Muscle layer of colon (tissue), 2 donors: ENCODE results near the gene MYO6.

Source experiments
- H3K27ac ChIP-seq: one replicate; pipeline ENCODE4 v1.7.0; 2013; ENCODE audit warnings: low read depth, mild to moderate bottlenecking, low read length, moderate library complexity
- H3K27me3 ChIP-seq, 2 donors: one replicate each; pipeline ENCODE4 v1.7.0; 2013; ENCODE audit warnings: low read length in 2 of 2, mild to moderate bottlenecking in 2 of 2; ENCODE audit not compliant: insufficient read depth in 2 of 2, control insufficient read depth in 1 of 2
- H3K36me3 ChIP-seq: one replicate; pipeline ENCODE4 v1.7.0; 2013; ENCODE audit warnings: mild to moderate bottlenecking, low read length; ENCODE audit not compliant: insufficient read depth
- H3K4me1 ChIP-seq: one replicate; pipeline ENCODE4 v1.7.0; 2013; ENCODE audit warnings: mild to moderate bottlenecking, low read length; ENCODE audit not compliant: insufficient read depth
- H3K4me3 ChIP-seq, 2 donors: one replicate each; pipeline ENCODE4 v1.7.0; 2013; ENCODE audit warnings: low read length in 2 of 2, low read depth in 1 of 2, mild to moderate bottlenecking in 1 of 2, moderate library complexity in 1 of 2
- H3K9ac ChIP-seq: one replicate; pipeline ENCODE4 v1.7.0; 2013; ENCODE audit warnings: low read length
- H3K9me3 ChIP-seq: one replicate; pipeline ENCODE4 v1.7.0; 2013; ENCODE audit warnings: mild to moderate bottlenecking, low read length
- donor health status: abdominal sarcoma.
- donor health status: Adenocarcinoma of cecum.

Gene MYO6

DNA sequence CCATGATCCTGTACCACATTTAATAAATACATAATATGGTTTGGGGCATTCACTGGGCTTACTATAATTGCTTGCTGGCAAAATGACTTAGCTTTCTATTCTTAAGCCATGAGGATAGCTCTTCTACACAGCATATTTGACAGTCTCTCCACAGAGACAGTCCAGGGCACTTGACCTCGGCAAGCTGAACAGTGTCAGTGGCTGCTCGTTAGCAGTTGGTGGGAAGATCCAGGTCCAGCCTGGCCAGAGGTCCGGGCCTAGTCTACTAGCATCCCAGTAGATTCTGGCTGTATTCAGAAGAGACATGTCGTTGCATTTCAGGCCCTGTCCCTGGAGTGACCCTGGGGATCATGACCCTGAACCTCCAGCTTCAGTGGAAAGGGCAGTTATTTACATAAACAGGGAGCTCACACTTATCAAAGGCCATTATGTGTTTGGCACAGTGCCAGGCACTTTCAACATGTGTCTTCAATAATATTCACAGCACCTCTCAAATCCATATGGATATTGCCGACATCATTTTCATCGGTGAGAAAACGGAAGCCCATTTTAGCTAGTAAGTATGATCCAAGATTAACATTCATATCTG, 184.4 kb downstream of the MYO6 start:
- no peaks in the 10 kb centered on the region for H3K9me3 ChIP-seq
- H3K9ac ChIP-seq, result no peak overlapping the region
- H3K27ac ChIP-seq, result no peak overlapping the region
- no peaks in the 10 kb centered on the region for H3K27me3 ChIP-seq
- no peak overlapping the region for H3K4me3 ChIP-seq
- H3K4me1 ChIP-seq, result no peaks in the 10 kb centered on the region
- no peaks in the 10 kb centered on the region for H3K36me3 ChIP-seq

DNA sequence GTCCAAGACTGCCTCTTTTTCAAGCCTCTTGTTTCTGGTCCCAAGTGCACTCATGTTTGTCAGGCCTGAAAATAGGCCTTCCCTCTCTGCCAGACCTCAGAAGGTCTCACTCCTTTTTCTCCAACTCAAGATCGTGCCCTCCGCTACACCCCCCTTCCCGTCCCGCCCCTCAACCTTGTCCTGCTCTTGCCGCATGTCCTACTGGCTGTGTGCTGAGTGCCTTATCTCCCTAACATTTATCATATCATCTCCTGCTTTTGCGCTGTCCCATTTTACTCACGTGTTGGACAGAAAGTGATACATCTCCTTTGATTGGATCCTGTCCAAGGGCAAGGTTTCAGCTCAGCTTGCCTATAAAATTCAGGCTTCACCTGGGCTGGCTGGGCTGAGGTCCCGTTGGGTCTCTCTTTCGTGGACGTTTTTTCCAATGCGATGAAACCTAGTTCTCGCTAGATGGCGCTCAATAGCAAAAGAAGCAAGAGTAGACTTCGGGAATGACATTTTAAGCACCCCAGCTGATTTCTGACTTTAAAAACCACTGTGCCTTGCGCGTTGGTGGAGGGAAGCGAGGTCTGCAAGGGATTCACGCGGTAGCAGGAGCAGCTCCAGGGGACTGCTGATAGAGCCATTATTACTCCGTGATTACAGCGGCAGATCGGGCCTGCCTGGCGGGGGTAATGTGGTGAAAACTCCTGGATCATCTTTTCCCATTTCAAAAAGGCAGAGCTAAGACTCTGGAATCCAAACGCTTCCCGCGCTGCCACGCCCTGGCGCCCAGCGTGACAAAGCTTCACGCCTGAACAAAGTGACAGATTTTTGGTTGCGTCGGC, 185.8 kb downstream of the MYO6 start:
- H3K36me3 ChIP-seq, result no peaks in the 10 kb centered on the region
- no peaks in the 10 kb centered on the region for H3K4me1 ChIP-seq
- no peak overlapping the region for H3K9ac ChIP-seq
- no peak overlapping the region for H3K27ac ChIP-seq
- H3K27me3 ChIP-seq, result no peaks in the 10 kb centered on the region
- no peaks in the 10 kb centered on the region for H3K9me3 ChIP-seq
- peak overlapping the region; percentile 14 to 60 for H3K4me3 ChIP-seq

DNA sequence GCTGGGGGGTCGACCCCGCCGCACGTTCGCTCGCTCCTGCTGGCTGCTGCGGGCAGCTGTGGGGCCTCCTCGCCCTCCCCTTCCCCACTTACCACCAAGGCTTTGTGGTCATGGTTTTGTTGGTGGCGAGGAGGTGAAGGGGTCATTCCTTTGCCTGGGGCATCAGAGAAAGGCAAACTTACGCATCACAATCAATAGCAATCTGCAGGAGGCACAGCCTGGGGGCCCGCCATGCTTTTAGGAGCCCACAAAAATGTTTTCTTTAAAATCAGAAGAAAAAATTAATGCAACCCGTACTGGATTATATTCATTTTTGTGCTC, 186.4 kb downstream of the MYO6 start:
- H3K36me3 ChIP-seq, result no peaks in the 10 kb centered on the region
- no peak overlapping the region for H3K27ac ChIP-seq
- no peak overlapping the region for H3K9ac ChIP-seq
- no peaks in the 10 kb centered on the region for H3K4me1 ChIP-seq
- H3K27me3 ChIP-seq, result no peaks in the 10 kb centered on the region
- H3K4me3 ChIP-seq, result peak overlapping the region; percentile 14 to 60
- H3K9me3 ChIP-seq, result no peaks in the 10 kb centered on the region

DNA sequence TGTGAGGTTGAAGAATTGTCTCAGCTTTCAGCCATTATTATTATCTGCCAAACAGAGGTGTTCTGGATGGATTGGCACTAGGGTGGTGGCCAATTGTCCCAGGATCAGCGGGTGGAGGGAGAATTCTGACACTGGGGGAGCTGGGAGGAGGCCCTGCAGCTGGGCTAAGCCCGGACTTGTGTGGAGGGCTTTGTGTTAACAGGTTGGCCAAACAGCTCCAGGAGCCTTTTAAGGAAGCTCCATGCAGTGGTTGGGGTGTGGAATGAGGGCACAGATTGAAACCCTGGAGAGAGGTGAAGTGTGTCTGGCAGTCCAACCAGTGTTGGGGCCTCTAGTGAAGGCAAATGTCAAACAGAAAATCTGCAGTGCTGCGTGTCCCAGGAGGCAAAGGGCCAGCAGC, 187.6 kb downstream of the MYO6 start:
- Histone ChIP-seq H3K27ac (no peak overlapping the region), H3K9me3 (no peaks in the 10 kb centered on the region), H3K9ac (no peak overlapping the region), H3K36me3 (no peaks in the 10 kb centered on the region), H3K4me3 (no peak overlapping the region), H3K27me3 (no peaks in the 10 kb centered on the region), H3K4me1 (no peaks in the 10 kb centered on the region)

DNA sequence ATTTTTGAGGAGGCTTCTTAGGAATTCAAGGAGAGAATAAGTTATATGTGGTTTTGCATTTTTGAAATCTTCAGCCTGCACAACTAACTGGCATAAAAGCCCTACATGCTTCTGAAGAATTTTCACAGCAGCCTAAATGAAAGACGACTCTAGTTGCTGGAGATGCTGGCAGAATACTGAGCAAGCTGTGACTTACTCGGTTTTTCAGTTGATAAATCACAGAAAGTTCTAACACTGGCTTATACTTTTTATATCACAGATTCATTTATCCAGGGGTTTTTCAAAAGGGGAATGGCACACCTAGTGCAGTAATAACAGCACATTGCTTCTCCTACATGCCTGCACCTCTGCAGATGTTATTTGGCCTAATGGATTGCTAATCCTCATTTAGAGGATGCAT, 188.8 kb downstream of the MYO6 start:
- Histone ChIP-seq H3K36me3 (no peaks in the 10 kb centered on the region), H3K4me3 (no peak overlapping the region), H3K9me3 (no peaks in the 10 kb centered on the region), H3K27ac (no peak overlapping the region), H3K27me3 (no peaks in the 10 kb centered on the region), H3K4me1 (no peaks in the 10 kb centered on the region), H3K9ac (no peak overlapping the region)

DNA sequence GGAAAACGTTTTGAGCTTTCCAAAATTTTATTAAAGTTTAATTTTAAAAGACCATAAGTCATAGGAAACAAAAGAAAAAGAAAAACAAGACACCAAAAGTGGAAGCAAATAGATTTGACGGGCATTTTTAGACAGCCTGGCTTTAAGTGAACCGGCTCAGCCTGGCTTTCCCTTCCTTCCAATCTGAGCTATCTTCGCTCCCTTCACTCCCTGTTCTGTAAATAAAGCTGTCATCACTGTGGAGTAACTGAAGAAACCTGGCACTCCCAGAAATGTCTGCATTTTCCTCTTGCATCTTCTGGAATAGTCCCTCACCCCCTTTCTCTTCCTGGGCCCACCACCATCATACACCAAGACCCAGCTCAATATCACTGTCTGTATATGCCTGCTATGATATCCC, 191.5 kb downstream of the MYO6 start:
- no peak overlapping the region for H3K9ac ChIP-seq
- no peaks in the 10 kb centered on the region for H3K9me3 ChIP-seq
- H3K36me3 ChIP-seq, result no peaks in the 10 kb centered on the region
- H3K27me3 ChIP-seq, result no peaks in the 10 kb centered on the region
- H3K4me3 ChIP-seq, result no peak overlapping the region
- no peaks in the 10 kb centered on the region for H3K4me1 ChIP-seq
- no peak overlapping the region for H3K27ac ChIP-seq

DNA sequence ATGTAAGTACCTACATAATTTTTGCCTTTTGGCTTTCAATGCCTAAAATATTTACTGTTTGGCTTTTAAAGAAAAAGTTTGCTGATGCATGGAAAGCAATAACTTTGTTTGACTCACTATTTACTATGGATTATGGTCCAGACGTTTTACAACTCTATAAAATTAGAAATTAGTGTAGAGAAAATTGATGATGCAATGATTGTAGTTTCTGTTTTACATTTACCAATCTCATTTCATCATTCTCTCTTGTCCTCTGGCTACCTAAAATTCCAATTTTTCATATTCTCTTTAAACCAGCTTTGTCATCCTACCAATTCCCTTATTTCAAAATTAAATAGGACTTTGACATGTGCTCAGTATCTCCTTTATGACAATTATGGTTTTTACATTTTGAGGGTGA, 192.5 kb downstream of the MYO6 start:
- Histone ChIP-seq H3K9me3 (no peaks in the 10 kb centered on the region), H3K27me3 (no peaks in the 10 kb centered on the region), H3K4me3 (no peak overlapping the region), H3K36me3 (no peaks in the 10 kb centered on the region), H3K27ac (no peak overlapping the region), H3K4me1 (no peaks in the 10 kb centered on the region), H3K9ac (no peak overlapping the region)

DNA sequence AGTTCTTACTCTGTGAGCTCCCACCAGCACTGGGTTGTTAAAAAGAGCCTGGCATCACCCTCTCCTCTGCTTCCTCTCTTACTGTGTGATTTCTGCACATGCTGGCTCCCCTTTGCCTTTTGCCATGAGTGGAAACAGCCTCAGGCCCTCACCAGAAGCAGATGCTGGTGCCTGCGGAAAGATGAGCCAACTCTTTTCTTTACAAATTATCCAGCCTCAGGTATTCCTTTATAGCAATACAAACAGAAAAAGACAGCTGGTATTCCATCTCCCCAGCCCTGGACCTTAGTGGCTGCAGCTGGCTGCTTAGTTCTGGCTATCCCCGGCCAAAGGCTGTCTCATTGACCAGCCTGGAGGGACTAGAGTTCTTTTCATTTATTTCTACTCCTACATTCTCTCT, 194.3 kb downstream of the MYO6 start:
- no peaks in the 10 kb centered on the region for H3K9me3 ChIP-seq
- no peak overlapping the region for H3K4me3 ChIP-seq
- H3K27me3 ChIP-seq, result no peaks in the 10 kb centered on the region
- no peak overlapping the region for H3K27ac ChIP-seq
- no peaks in the 10 kb centered on the region for H3K4me1 ChIP-seq
- no peak overlapping the region for H3K9ac ChIP-seq
- H3K36me3 ChIP-seq, result no peaks in the 10 kb centered on the region

DNA sequence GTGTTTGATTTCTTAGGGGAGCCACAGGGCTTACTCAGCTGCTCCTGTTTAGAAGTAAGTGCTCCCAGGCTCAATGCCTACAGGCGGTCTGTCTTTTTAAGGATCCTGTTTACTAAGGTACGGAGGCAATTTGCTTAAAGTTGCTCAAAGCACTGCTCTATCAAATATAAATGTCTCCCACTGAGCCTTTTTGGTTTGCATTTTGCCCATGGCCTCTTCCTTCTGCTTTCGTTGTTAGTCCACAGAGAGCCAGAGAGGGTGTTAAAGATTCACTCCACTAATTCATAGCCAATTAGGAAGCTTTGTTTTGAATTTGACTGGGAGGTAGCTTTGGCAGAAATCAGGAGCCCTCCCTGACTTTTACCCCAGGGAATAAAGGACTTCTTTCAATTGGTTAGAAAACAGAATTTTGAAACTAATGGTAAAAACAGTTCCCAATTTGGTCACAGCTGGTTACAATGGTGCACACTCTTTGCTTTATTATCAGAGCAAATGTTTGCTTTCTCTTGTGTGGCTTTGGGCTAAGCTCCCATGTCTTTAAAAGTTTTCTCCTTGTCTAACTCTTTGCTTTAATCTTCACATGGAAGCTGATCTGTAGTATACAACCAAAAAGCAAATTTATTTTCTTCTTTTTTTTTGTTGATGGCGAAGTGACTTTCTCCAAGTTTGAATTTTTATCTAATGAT, 197.2 kb downstream of the MYO6 start:
- Histone ChIP-seq H3K27ac (no peak overlapping the region), H3K36me3 (no peaks in the 10 kb centered on the region), H3K27me3 (no peaks in the 10 kb centered on the region), H3K9me3 (no peaks in the 10 kb centered on the region), H3K4me3 (no peak overlapping the region), H3K9ac (no peak overlapping the region), H3K4me1 (no peaks in the 10 kb centered on the region)

DNA sequence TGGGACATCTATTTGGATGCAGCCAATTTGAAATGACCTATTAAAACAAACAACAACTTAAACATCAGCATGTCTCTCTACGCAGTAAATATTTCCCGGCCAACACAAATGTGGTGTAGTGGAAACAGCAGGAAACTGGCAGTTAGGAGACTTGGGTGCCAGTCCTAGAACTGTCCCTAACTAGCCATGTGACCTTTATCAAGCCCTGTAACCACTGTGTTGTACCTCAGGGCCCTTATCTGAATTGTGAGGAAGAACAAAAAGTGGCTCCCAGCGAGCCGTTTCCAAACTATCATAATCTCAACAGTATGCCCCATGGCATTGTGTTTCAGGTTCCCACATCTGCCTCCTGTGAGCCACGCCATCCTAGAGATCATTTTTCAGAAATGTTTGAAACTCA, 198.9 kb downstream of the MYO6 start:
- Histone ChIP-seq H3K9me3 (no peaks in the 10 kb centered on the region), H3K4me1 (no peaks in the 10 kb centered on the region), H3K9ac (no peak overlapping the region), H3K27me3 (no peaks in the 10 kb centered on the region), H3K4me3 (no peak overlapping the region), H3K27ac (no peak overlapping the region), H3K36me3 (no peaks in the 10 kb centered on the region)

DNA sequence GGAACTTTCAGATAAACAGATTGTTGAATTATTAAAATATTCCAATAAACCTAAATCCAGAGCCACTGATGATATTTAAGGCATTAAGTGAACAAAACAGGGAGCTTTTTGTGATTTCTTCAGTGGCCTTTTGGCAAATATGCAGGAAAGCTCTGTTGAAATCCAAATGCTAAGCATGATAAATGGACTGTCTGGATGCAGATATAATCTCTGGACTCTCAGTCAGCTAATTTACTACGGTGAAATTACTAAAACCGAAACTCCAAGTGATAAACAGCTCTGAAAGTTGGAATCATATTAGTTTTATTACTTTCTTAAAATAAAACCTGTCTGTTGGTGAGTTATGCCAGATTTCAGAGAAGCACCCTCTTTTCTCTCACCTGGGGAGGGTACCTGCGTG, 203.1 kb downstream of the MYO6 start:
- H3K9ac ChIP-seq, result no peak overlapping the region
- H3K27ac ChIP-seq, result no peak overlapping the region
- no peaks in the 10 kb centered on the region for H3K9me3 ChIP-seq
- no peak overlapping the region for H3K4me3 ChIP-seq
- no peaks in the 10 kb centered on the region for H3K27me3 ChIP-seq
- H3K36me3 ChIP-seq, result no peaks in the 10 kb centered on the region
- H3K4me1 ChIP-seq, result no peaks in the 10 kb centered on the region

DNA sequence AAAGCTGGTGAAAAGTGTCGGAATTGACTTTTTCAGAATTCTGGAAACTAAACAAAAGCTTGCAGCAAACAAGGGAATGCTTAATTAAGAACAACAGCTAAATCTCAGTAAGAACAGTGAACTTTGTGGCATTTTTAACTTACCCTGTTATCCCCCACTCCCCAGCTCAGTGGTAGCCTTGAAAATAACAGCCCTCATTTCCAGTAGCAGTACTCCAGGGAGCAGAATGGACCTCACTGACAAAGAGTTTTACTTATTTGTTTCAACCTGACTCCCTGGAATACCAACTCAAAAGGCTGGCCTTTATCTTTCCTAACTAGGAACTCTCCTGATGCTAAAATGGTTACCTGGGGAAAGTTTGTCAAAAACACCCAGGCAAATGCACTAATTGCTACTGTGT, 214.5 kb downstream of the MYO6 start:
- H3K9me3 ChIP-seq, result no peaks in the 10 kb centered on the region
- no peak overlapping the region for H3K27ac ChIP-seq
- no peaks in the 10 kb centered on the region for H3K36me3 ChIP-seq
- no peaks in the 10 kb centered on the region for H3K4me1 ChIP-seq
- no peak overlapping the region for H3K9ac ChIP-seq
- H3K4me3 ChIP-seq, result no peak overlapping the region
- H3K27me3 ChIP-seq, result no peaks in the 10 kb centered on the region
